Cerebellar nuclear complex (tissue), 1 donor: Measurements from ENCODE around the gene MARCHF2.
A peak's percentile ranks its signal among the peaks of the same experiment; 100 is the strongest.

Experiments
- DNase-seq, 2 experiments: peaks; one replicate each; lab custom pipeline; 2025; lab: John Stamatoyannopoulos, UW

The MARCHF2 gene

GRCh38 chr19:8387688-8388611 is 25.2 kb upstream of the MARCHF2 start:
- DNase-seq = no peak

- DNase-seq = no peak
These were observed 24.5 kb upstream of the MARCHF2 start for GRCh38 chr19:8388612-8388958.

- peak; percentile 99 to 100 for DNase-seq
These were observed 23.1 kb upstream of the MARCHF2 start, which contains the start of gene RAB11B for GRCh38 chr19:8389891-8390616. Gene RAB11B, plus strand, starts transcription at chr19:8390360. Its CDS starts 57 bp downstream, at chr19:8390417.

- DNase-seq = peak in 1 of 2 experiments; percentile 29
These were observed 22.5 kb upstream of the MARCHF2 start for GRCh38 chr19:8390617-8390981.

GRCh38 chr19:8391198-8392016 is 21.7 kb upstream of the MARCHF2 start:
- no peak for DNase-seq

- no peak for DNase-seq
These were observed 21.0 kb upstream of the MARCHF2 start for GRCh38 chr19:8392017-8392591.

GRCh38 chr19:8393192-8393870 is 19.8 kb upstream of the MARCHF2 start:
- no peak for DNase-seq

GRCh38 chr19:8393871-8394250 is 19.2 kb upstream of the MARCHF2 start:
- DNase-seq = no peak

- no peak for DNase-seq
These were observed 17.5 kb upstream of the MARCHF2 start for GRCh38 chr19:8395621-8396082.

GRCh38 chr19:8396185-8396562 is 16.9 kb upstream of the MARCHF2 start:
- no peak for DNase-seq

- no peak for DNase-seq
These were observed 16.4 kb upstream of the MARCHF2 start for GRCh38 chr19:8396563-8397203.

- no peak for DNase-seq
These were observed 15.8 kb upstream of the MARCHF2 start for GRCh38 chr19:8397271-8397670.

GRCh38 chr19:8397746-8398310 is 15.3 kb upstream of the MARCHF2 start:
- no peak for DNase-seq

- no peak for DNase-seq
These were observed 14.8 kb upstream of the MARCHF2 start for GRCh38 chr19:8398311-8398771.

GRCh38 chr19:8399681-8400188 is 13.4 kb upstream of the MARCHF2 start:
- DNase-seq = no peak

GRCh38 chr19:8401981-8402411 is 11.1 kb upstream of the MARCHF2 start:
- DNase-seq = no peak

- no peak for DNase-seq
These were observed 9.8 kb upstream of the MARCHF2 start for GRCh38 chr19:8403098-8403819.

- no peak for DNase-seq
These were observed 9.3 kb upstream of the MARCHF2 start for GRCh38 chr19:8403820-8404109.

GRCh38 chr19:8404391-8405151 is 8.5 kb upstream of the MARCHF2 start:
- no peak for DNase-seq
